Nephron (organoid): ENCODE measurements around the gene HCCS.

Experiments
- H3K27ac Mint-ChIP-seq, 3 experiments: 2 replicates each; pipeline ENCODE4 v1.8.0; 2020; ENCODE audit warnings: mixed read lengths in 3 of 3, mild to moderate bottlenecking in 2 of 3, moderate library complexity in 1 of 3
- H3K27me3 Mint-ChIP-seq: 2 replicates; pipeline ENCODE4 v1.8.0; 2021; ENCODE audit warnings: low read depth, mild to moderate bottlenecking, moderate library complexity, mixed read lengths
- H3K36me3 Mint-ChIP-seq: 2 replicates; pipeline ENCODE4 v1.8.0; 2020; ENCODE audit warnings: low read depth, mixed read lengths
- H3K4me1 Mint-ChIP-seq: 2 replicates; pipeline ENCODE4 v1.8.0; 2020; ENCODE audit warnings: mixed read lengths
- H3K4me3 Mint-ChIP-seq, 3 experiments: 2 replicates each; pipeline ENCODE4 v1.8.0; 2020; ENCODE audit warnings: mild to moderate bottlenecking in 3 of 3, mixed read lengths in 3 of 3, moderate library complexity in 2 of 3
- H3K9me3 Mint-ChIP-seq: 2 replicates; pipeline ENCODE4 v1.8.0; 2020; ENCODE audit warnings: mixed read lengths
- CTCF ChIP-seq, 3 experiments: fragments of 200-600 bp; sonication (generic); IDR thresholded peaks; one replicate each; pipeline ENCODE4 v1.5.0; 2021; ENCODE audit warnings: antibody characterized with exemption in 3 of 3; ENCODE audit not compliant: unreplicated experiment in 3 of 3

HCCS gene

GRCh38 chrX:11080741-11081305 is 30.3 kb upstream of the HCCS start:
- peaks cover 10% of the 10 kb centered on the region for H3K4me1 Mint-ChIP-seq
- no peak overlapping the region for H3K4me3 Mint-ChIP-seq
- peak overlapping the region in 2 of 3 experiments; percentile 72 to 84 for H3K27ac Mint-ChIP-seq
- peaks cover 6% of the 10 kb centered on the region for H3K9me3 Mint-ChIP-seq
- H3K27me3 Mint-ChIP-seq = no peaks in the 10 kb centered on the region
- H3K36me3 Mint-ChIP-seq = no peaks in the 10 kb centered on the region
- no peak for TF ChIP-seq CTCF (IDR thresholded peaks at IDR 0.05; ENCODE audit: unreplicated experiment in 3 of 3)

- TF ChIP-seq CTCF (IDR thresholded peaks at IDR 0.05; ENCODE audit: unreplicated experiment in 3 of 3) = no peak
- Mint-ChIP-seq H3K27me3 (no peaks in the 10 kb centered on the region), H3K27ac (peak overlapping the region in 2 of 3 experiments; percentile 72 to 84)
Observed at GRCh38 chrX:11081511-11081910, 29.6 kb upstream of the HCCS start.

GRCh38 chrX:11085305-11085704 is 25.8 kb upstream of the HCCS start:
- Mint-ChIP-seq H3K27ac (no peak overlapping the region), H3K36me3 (no peaks in the 10 kb centered on the region), H3K27me3 (no peaks in the 10 kb centered on the region), H3K4me1 (peaks cover 10% of the 10 kb centered on the region), H3K4me3 (no peak overlapping the region), H3K9me3 (peaks cover 21% of the 10 kb centered on the region)
- TF ChIP-seq CTCF (IDR thresholded peaks at IDR 0.05; ENCODE audit: unreplicated experiment in 3 of 3) = no peak

More at GRCh38 chrX:11081511-11081910, 29.6 kb upstream of the HCCS start:
- H3K9me3 Mint-ChIP-seq = peaks cover 3% of the 10 kb centered on the region
- H3K36me3 Mint-ChIP-seq = no peaks in the 10 kb centered on the region
- H3K4me1 Mint-ChIP-seq = peaks cover 10% of the 10 kb centered on the region
- H3K4me3 Mint-ChIP-seq = no peak overlapping the region

GRCh38 chrX:11089802-11090201 is 21.3 kb upstream of the HCCS start:
- Mint-ChIP-seq H3K9me3 (peaks cover 31% of the 10 kb centered on the region), H3K36me3 (no peaks in the 10 kb centered on the region), H3K27ac (no peak overlapping the region), H3K4me3 (no peak overlapping the region), H3K27me3 (no peaks in the 10 kb centered on the region), H3K4me1 (no peaks in the 10 kb centered on the region)
- TF ChIP-seq CTCF (IDR thresholded peaks at IDR 0.05; ENCODE audit: unreplicated experiment in 3 of 3) = no peak

GRCh38 chrX:11097933-11098332 is 13.2 kb upstream of the HCCS start:
- no peaks in the 10 kb centered on the region for H3K27me3 Mint-ChIP-seq
- H3K27ac Mint-ChIP-seq = no peak overlapping the region
- no peak for TF ChIP-seq CTCF (IDR thresholded peaks at IDR 0.05; ENCODE audit: unreplicated experiment in 3 of 3)
- H3K36me3 Mint-ChIP-seq = no peaks in the 10 kb centered on the region
- H3K9me3 Mint-ChIP-seq = peaks cover 3% of the 10 kb centered on the region
- no peak overlapping the region for H3K4me3 Mint-ChIP-seq
- peaks cover 21% of the 10 kb centered on the region for H3K4me1 Mint-ChIP-seq

GRCh38 chrX:11099465-11099864 is 11.7 kb upstream of the HCCS start:
- no peak for TF ChIP-seq CTCF (IDR thresholded peaks at IDR 0.05; ENCODE audit: unreplicated experiment in 3 of 3)
- H3K27ac Mint-ChIP-seq = no peak overlapping the region
- H3K36me3 Mint-ChIP-seq = no peaks in the 10 kb centered on the region
- H3K9me3 Mint-ChIP-seq = peaks cover 3% of the 10 kb centered on the region
- H3K4me1 Mint-ChIP-seq = peaks cover 21% of the 10 kb centered on the region
- no peak overlapping the region for H3K4me3 Mint-ChIP-seq
- no peaks in the 10 kb centered on the region for H3K27me3 Mint-ChIP-seq
